Heart right ventricle (tissue), 16 donors: ENCODE results near the gene EXTL2. TPM values are rescaled to one million over a fixed set of nuclear protein-coding genes. Genes with fewer than 3 reads are reported as not detected.
"Not testable (repeated sequence)": the region's sequence is repeated elsewhere in the genome, so short reads cannot be mapped to it uniquely, and the experiment has no call there.

Experiments
- ATAC-seq, 8 donors: fragments of 200-7000 bp; cut with Tn5 transposase; one replicate each; pipeline ENCODE4 v1.9.1; 2020; ENCODE audit warnings: mild to moderate bottlenecking in 8 of 8, moderate library complexity in 8 of 8, moderate number of reproducible peaks in 1 of 8
- DNase-seq, 2 donors: peaks; one replicate each; pipeline ENCODE4 v3.0.0-alpha.2; 2020
- H3K27ac ChIP-seq, 10 donors: fragments of 200-600 bp; sonication (generic) in 2 of 10; one replicate each; pipeline versions ENCODE4 v1.5.0 to v1.8.0; 2020 to 2022; ENCODE audit warnings: mild to moderate bottlenecking in 3 of 10
- H3K27me3 ChIP-seq, 7 donors: fragments of 200-600 bp; one replicate each; pipeline ENCODE4 v1.8.0; 2021 to 2022; ENCODE audit warnings: mild to moderate bottlenecking in 2 of 7
- H3K36me3 ChIP-seq, 9 donors: fragments of 200-600 bp; sonication (generic) in 1 of 9; one replicate each; pipeline versions ENCODE4 v1.5.0 to v1.8.0; 2020 to 2022; ENCODE audit warnings: mild to moderate bottlenecking in 2 of 9
- H3K4me1 ChIP-seq, 9 donors: fragments of 200-600 bp; sonication (generic) in 1 of 9; one replicate each; pipeline versions ENCODE4 v1.5.0 to v1.8.0; 2020 to 2022; ENCODE audit warnings: mild to moderate bottlenecking in 4 of 9
- H3K4me3 ChIP-seq, 10 donors: fragments of 200-600 bp; sonication (generic) in 2 of 10; one replicate each; pipeline versions ENCODE4 v1.5.0 to v1.8.0; 2020 to 2022; ENCODE audit warnings: mild to moderate bottlenecking in 7 of 10, moderate library complexity in 2 of 10
- H3K9me3 ChIP-seq, 11 donors: fragments of 200-600 bp in 10 of 11; sonication (generic) in 2 of 11; one replicate each; pipeline versions ENCODE4 v1.5.0 to v1.8.0; 2013 to 2022; ENCODE audit warnings: mild to moderate bottlenecking in 2 of 11, control low read depth in 1 of 11, moderate library complexity in 1 of 11
- CTCF ChIP-seq, 9 donors: fragments of 200-600 bp; sonication (generic) in 2 of 9; IDR thresholded peaks; one replicate each; pipeline versions ENCODE4 v1.5.0 to v1.8.0; 2021 to 2022; ENCODE audit warnings: antibody characterized with exemption in 9 of 9, mild to moderate bottlenecking in 5 of 9, moderate library complexity in 1 of 9
- WGBS, 2 donors: extraction: QIAGEN DNeasy Blood & Tissue Kit; methylation state at CpG; one replicate each; pipeline ENCODE4 v1.1.7; 2013; ENCODE audit warnings: inconsistent platforms in 1 of 2; 5-methylcytosine and 5-hydroxymethylcytosine counted together
- intact Hi-C, 10 donors: fragments of 100-400 bp; cut with DNase I; formaldehyde crosslinking; loops; one replicate each; pipeline versions ENCODE4 v1.11.1 to v1.14.2; 2022
- polyA plus RNA-seq, 2 donors: library from polyadenylated mRNA; stranded (reverse); fragments of 200-250 nt; gene quantifications; one replicate each; pipeline ENCODE4 v1.2.3, GENCODE V29; 2013
- total RNA-seq, 10 donors: library from RNA; stranded (reverse); fragmentation: NEBNext Ultra II Directional in 3 of 10; extraction: Animal tissue kit (Norgen Biotek cat#: 25700) in 3 of 10; gene quantifications; one replicate each; pipeline versions ENCODE4 v1.2.1 to v1.2.4, GENCODE V29; 2021 to 2023
- donor health status: Arrhythmogenic right ventricular cardiomyopathy.
- donor health status: ischemic (EF 13 %, LVEDD 7.1; RV severe dilation, severe dysfunction).
- donor health status: healthy with polysubstance abuse.
- donor health status: DM: no; HTN: yes; CAD: no.
- donor health status: DM: no; HTN: no; CAD: no.
- donor health status: ischemic (EF 25% LVEDD 6.9; RV normal size, moderate dysfunction).
- donor health status: ischemic (EF 25% LVEDD 5.7; RV mildly dilated, moderate dysfunction).
- donor health status: healthy.
- donor health status: DM: yes; HTN: yes; CAD: no.
- donor health status: Ischemic cardiomyopathy.
- donor health status: ischemic (EF 35%, LVEDD 5.7; RV mildly dilated, moderate dysfunction).
- donor health status: nonischemic (EF 11% LVEDD 7.7; RV severe dilation, severe dysfunction).
- donor health status: DM: yes; HTN: yes; CAD: no.
- donor health status: PGD.
- donor health status: ischemic (EF 29% LVEDD 5.4; RV normal size, mild dysfunction).
- donor health status: nonischemic (EF 23%, LVEDD 6.1; RV moderate dilation, normal function).

The EXTL2 gene
- total and polyA plus RNA-seq, 12 donors = 5.0 to 12.0 (median 8.2) TPM

DNA sequence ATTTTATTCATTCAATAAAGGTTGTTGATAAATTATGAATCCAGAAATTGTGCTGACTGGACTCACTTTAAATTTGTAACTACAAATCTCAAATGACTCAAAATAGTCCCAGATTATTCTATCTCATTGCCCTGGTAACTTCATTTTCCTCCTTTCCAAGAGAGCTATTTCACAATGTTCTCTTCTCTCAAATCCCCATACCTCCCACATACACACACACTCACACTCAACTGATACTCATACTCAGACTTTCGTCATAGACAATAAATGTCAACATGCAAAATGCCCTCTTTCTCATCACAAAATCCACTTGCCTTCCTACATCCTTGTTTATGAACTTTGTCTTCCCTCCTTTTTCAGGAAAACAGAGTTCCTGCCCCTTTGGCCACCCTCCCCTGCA lies 33.3 kb downstream of the EXTL2 start:
- H3K27ac ChIP-seq = no peak overlapping the region
- H3K4me1 ChIP-seq = peaks cover 0 to 6% (median 0%) of the 10 kb centered on the region in 9 donors
- ATAC-seq (peak in 2 of 8 donors; percentile 50 to 81), DNase-seq (no peak)
- H3K36me3 ChIP-seq = no peaks in the 10 kb centered on the region
- H3K27me3 ChIP-seq = peaks cover 0 to 6% (median 0%) of the 10 kb centered on the region in 7 donors
- H3K9me3 ChIP-seq = peaks cover 0 to under 1% (median 0%) of the 10 kb centered on the region in 11 donors
- no peak for TF ChIP-seq CTCF (IDR thresholded peaks at IDR 0.05)
- 85 to 88% methylated on average over 1 of the region's 1 CpG for WGBS, 2 donors
- intact Hi-C loops = loop anchor here in 9 of 10 donors (5.0 to 10.0 kb wide), 6 partner anchors 137 to 1057 kb away; no protein-coding TSS in a partner anchor
- H3K4me3 ChIP-seq = no peak overlapping the region

- Histone ChIP-seq H3K36me3 (no peaks in the 10 kb centered on the region), H3K27me3 (peaks cover 0 to 6% (median 0%) of the 10 kb centered on the region in 7 donors), H3K4me3 (no peak overlapping the region), H3K9me3 (peaks cover 0 to 9% (median 0%) of the 10 kb centered on the region in 11 donors), H3K4me1 (no peaks in the 10 kb centered on the region), H3K27ac (no peak overlapping the region)
- TF ChIP-seq CTCF (IDR thresholded peaks at IDR 0.05) = no peak
- DNase-seq (no peak), ATAC-seq (peak in 2 of 8 donors; percentile 40 to 63)
- intact Hi-C loops = loop anchor here in 9 of 10 donors (5.0 to 10.0 kb wide), 6 partner anchors 136 to 1056 kb away; no protein-coding TSS in a partner anchor
- WGBS, 2 donors = 40 to 48% methylated on average over 3 of the region's 3 CpGs
Observed at GRCh38 chr1:100860397-100860991, 34.1 kb downstream of the EXTL2 start.

DNA sequence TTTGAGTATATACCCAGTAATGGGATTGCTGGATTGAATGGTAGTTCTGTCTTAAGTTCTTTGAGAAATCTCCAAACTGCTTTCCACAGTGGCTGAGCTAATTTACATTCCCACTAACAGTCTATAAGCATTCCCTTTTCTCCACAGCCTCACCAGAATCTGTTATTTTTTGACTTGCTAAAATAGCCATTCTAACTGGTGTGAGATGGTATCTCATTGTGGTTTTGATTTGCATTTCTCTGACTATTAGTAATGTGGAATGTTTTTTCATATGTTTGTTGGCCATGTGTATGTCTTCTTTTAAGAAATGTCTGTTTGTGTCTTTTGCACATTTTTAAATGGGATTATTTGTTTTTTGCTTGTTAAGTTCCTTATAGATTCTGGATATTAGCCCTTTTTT lies 39.5 kb downstream of the EXTL2 start:
- H3K4me3 ChIP-seq, ATAC-seq, intact Hi-C loops, DNase-seq, H3K27me3 ChIP-seq, H3K27ac ChIP-seq, H3K4me1 ChIP-seq, H3K36me3 ChIP-seq: not testable (repeated sequence)
- H3K9me3 ChIP-seq = peaks cover 0 to 16% (median 0%) of the 10 kb centered on the region in 11 donors

DNA sequence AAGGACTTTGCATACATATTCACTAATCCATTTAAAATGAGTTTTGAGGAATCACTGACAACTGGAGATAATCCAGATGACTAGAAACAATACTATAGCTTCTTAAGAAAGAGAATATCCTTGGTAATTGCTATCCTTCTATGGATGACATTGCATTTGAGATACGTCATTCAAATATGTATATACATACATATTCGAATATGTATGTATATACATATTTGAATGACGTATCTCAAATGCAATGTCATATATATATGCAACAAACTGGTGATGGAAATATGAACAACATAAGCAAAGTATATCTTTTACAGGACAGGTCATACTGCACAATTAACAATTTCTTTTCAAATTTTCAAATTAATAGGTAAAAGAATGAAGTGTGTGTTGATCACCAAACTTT lies 41.7 kb downstream of the EXTL2 start:
- peaks cover 0 to 16% (median 0%) of the 10 kb centered on the region in 11 donors for H3K9me3 ChIP-seq

More for the DNA sequence above, 41.7 kb downstream of the EXTL2 start:
- ATAC-seq = no peak
- TF ChIP-seq CTCF (IDR thresholded peaks at IDR 0.05) = no peak
- no peak for DNase-seq
- Histone ChIP-seq H3K4me3 (no peak overlapping the region), H3K36me3 (no peaks in the 10 kb centered on the region), H3K27ac (no peak overlapping the region), H3K4me1 (peaks cover 0 to 7% (median 0%) of the 10 kb centered on the region in 9 donors), H3K27me3 (no peaks in the 10 kb centered on the region)
- intact Hi-C loops = no loop called here
- WGBS, 2 donors = 95 to 96% methylated on average over 3 of the region's 3 CpGs
